ENCODE results near the gene PDE4D.

Gene PDE4D

DNA sequence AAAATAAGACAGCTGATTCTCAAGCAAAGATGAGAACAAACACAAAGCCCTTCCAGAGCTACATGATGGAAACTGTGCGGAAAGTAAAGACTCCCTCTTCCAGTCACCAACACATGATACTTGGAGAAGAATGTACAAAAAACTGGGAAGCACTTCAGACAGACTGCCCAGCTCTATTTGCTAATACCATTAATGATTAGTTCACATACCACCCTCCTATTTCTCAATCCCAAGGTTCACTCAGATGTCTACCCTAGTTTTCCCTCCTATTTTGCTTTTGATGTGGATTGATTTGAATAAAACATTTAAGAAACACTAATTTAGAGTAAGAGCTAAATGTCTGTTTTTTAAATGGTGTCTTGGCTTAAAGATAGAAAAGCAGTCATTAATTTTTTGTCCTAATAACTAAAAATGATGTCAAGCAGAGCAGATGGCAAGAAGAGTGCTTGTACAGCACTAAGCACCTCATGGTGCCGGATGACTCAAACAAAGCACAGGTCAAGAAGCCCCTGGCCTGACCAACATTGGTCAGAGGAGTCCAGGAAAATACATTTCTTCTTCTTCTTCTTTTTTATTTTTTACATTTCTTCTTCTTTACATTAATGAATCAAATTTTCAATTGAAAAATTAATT lies 639.4 kb downstream of the PDE4D start:
- no peak overlapping the region for H3K4me3 ChIP-seq (ENCODE audit: low read length)
- H3K9me2 ChIP-seq (replicated peaks; ENCODE audit: insufficient read depth, low read length): no peaks in the 10 kb centered on the region
- H4K20me1 ChIP-seq (ENCODE audit: insufficient read depth, low read length): no peaks in the 10 kb centered on the region
- H3K79me2 ChIP-seq (ENCODE audit: low read length): no peaks in the 10 kb centered on the region
- H3K4me1 ChIP-seq (ENCODE audit: low read length): no peaks in the 10 kb centered on the region
- H3K9me3 ChIP-seq (replicated peaks; ENCODE audit: insufficient read depth, low read length): no peaks in the 10 kb centered on the region
- H3K27ac ChIP-seq (ENCODE audit: low read length): no peak overlapping the region
- DNase-seq: no peak
- no peaks in the 10 kb centered on the region for H3F3A ChIP-seq (ENCODE audit: insufficient read depth, low read length)
- no peak overlapping the region for H3K4me2 ChIP-seq (ENCODE audit: low read depth, low read length)
- TF ChIP-seq EZH2 (optimal IDR thresholded peaks at IDR 0.05; ENCODE audit: low read depth, low read length): no peak
- no peaks in the 10 kb centered on the region for H3K36me3 ChIP-seq (replicated peaks; ENCODE audit: insufficient read depth, low read length)
- no peak overlapping the region for H2AFZ ChIP-seq (ENCODE audit: low read length)
- no peaks in the 10 kb centered on the region for H3K27me3 ChIP-seq (replicated peaks; ENCODE audit: insufficient read depth, low read length)
- no peak overlapping the region for H3K9ac ChIP-seq (ENCODE audit: low read length)

DNA sequence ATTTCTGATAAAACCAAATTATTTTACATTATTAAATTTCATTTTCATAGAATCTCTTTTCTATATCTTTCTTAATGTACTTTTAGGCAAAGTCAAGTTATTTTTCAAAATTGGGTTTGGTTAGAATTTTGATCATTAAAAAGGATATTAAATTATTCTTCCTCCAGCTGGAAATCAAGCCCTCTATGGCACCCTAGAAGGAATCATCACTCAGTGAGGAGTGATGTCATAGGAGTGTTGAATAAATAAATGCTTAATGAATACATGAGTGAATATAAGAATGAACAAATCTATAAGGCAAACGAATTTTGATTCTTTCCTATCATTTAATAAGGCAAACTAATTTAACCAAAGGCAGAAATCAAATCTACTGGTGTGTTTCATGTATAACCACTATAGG lies 639.9 kb downstream of the PDE4D start:
- H3K36me3 ChIP-seq (replicated peaks; ENCODE audit: insufficient read depth, low read length): no peaks in the 10 kb centered on the region
- H3K9ac ChIP-seq (ENCODE audit: low read length): no peak overlapping the region
- H3K4me3 ChIP-seq (ENCODE audit: low read length): no peak overlapping the region
- no peaks in the 10 kb centered on the region for H4K20me1 ChIP-seq (ENCODE audit: insufficient read depth, low read length)
- H3F3A ChIP-seq (ENCODE audit: insufficient read depth, low read length): no peaks in the 10 kb centered on the region
- H3K9me3 ChIP-seq (replicated peaks; ENCODE audit: insufficient read depth, low read length): no peaks in the 10 kb centered on the region
- H3K79me2 ChIP-seq (ENCODE audit: low read length): no peaks in the 10 kb centered on the region
- no peak for TF ChIP-seq EZH2phosphoT487 (IDR thresholded peaks at IDR 0.05; ENCODE audit: low read length)
- TF ChIP-seq EZH2 (optimal IDR thresholded peaks at IDR 0.05; ENCODE audit: low read depth, low read length): no peak
- TF ChIP-seq, protein P1, sequence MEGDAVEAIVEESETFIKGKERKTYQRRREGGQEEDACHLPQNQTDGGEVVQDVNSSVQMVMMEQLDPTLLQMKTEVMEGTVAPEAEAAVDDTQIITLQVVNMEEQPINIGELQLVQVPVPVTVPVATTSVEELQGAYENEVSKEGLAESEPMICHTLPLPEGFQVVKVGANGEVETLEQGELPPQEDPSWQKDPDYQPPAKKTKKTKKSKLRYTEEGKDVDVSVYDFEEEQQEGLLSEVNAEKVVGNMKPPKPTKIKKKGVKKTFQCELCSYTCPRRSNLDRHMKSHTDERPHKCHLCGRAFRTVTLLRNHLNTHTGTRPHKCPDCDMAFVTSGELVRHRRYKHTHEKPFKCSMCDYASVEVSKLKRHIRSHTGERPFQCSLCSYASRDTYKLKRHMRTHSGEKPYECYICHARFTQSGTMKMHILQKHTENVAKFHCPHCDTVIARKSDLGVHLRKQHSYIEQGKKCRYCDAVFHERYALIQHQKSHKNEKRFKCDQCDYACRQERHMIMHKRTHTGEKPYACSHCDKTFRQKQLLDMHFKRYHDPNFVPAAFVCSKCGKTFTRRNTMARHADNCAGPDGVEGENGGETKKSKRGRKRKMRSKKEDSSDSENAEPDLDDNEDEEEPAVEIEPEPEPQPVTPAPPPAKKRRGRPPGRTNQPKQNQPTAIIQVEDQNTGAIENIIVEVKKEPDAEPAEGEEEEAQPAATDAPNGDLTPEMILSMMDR (IDR thresholded peaks at IDR 0.05; ENCODE audit: low read length): no peak
- no peak overlapping the region for H3K27ac ChIP-seq (ENCODE audit: low read length)
- no peak overlapping the region for H2AFZ ChIP-seq (ENCODE audit: low read length)
- H3K4me2 ChIP-seq (ENCODE audit: low read depth, low read length): no peak overlapping the region
- H3K27me3 ChIP-seq (replicated peaks; ENCODE audit: insufficient read depth, low read length): no peaks in the 10 kb centered on the region
- no peaks in the 10 kb centered on the region for H3K9me2 ChIP-seq (replicated peaks; ENCODE audit: insufficient read depth, low read length)
- no peaks in the 10 kb centered on the region for H3K4me1 ChIP-seq (ENCODE audit: low read length)
- no peak for DNase-seq

DNA sequence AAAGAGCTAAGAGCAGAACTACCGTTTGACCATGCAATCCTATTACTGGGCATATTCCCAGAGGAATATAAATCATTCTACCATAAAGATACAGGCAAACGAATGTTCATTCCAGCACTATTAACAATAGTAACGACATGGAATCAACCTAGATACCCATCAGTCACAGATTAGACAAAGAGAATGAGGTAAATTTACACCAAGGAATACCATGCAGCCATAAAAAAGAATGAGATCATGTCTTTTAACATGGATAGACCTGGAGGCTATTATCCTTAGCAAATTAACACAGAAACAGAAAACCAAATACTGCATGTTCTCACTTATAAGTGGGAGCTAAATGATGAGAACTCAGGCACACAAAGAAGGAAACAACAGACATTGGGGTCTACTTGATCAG lies 641.9 kb downstream of the PDE4D start:
- Histone ChIP-seq H3K4me1 (ENCODE audit: low read length) (no peaks in the 10 kb centered on the region), H3F3A (ENCODE audit: insufficient read depth, low read length) (no peaks in the 10 kb centered on the region), H3K79me2 (ENCODE audit: low read length) (no peaks in the 10 kb centered on the region), H3K9ac (ENCODE audit: low read length) (no peak overlapping the region), H3K27ac (ENCODE audit: low read length) (no peak overlapping the region), H3K9me3 (replicated peaks; ENCODE audit: insufficient read depth, low read length) (no peaks in the 10 kb centered on the region), H3K36me3 (replicated peaks; ENCODE audit: insufficient read depth, low read length) (no peaks in the 10 kb centered on the region), H2AFZ (ENCODE audit: low read length) (no peak overlapping the region), H4K20me1 (ENCODE audit: insufficient read depth, low read length) (no peaks in the 10 kb centered on the region), H3K27me3 (replicated peaks; ENCODE audit: insufficient read depth, low read length) (no peaks in the 10 kb centered on the region), H3K4me3 (ENCODE audit: low read length) (no peak overlapping the region), H3K9me2 (replicated peaks; ENCODE audit: insufficient read depth, low read length) (no peaks in the 10 kb centered on the region), H3K4me2 (ENCODE audit: low read depth, low read length) (no peak overlapping the region)
- TF ChIP-seq EZH2 (optimal IDR thresholded peaks at IDR 0.05; ENCODE audit: low read depth, low read length): no peak
- TF ChIP-seq, protein P1 (IDR thresholded peaks at IDR 0.05; ENCODE audit: low read length): no peak
- DNase-seq: no peak

DNA sequence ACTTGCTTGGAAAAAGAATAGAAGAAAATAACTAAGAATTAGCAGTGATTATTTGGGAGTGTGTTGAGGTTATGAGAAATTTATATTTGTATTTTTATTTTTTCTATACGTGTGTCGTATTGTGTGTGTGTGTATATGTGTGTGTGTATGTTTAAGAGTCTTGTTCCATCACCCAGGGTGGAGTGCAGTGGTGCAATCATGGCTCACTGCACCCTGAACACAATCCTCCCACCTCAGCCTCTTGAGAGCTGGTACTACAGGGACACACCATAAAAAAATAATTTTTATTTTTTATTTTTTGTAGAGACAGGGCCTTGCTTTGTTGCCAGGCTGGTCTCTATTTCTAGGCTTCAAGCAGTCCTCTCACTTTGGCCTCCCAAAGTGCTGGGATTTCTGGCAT lies 643.8 kb downstream of the PDE4D start:
- Histone ChIP-seq H3K36me3 (replicated peaks; ENCODE audit: insufficient read depth, low read length) (no peaks in the 10 kb centered on the region), H3K9me2 (replicated peaks; ENCODE audit: insufficient read depth, low read length) (no peaks in the 10 kb centered on the region), H2AFZ (ENCODE audit: low read length) (no peak overlapping the region), H3K27me3 (replicated peaks; ENCODE audit: insufficient read depth, low read length) (no peaks in the 10 kb centered on the region), H3K9ac (ENCODE audit: low read length) (no peak overlapping the region), H4K20me1 (ENCODE audit: insufficient read depth, low read length) (no peaks in the 10 kb centered on the region), H3K4me1 (ENCODE audit: low read length) (no peaks in the 10 kb centered on the region), H3K79me2 (ENCODE audit: low read length) (no peaks in the 10 kb centered on the region), H3F3A (ENCODE audit: insufficient read depth, low read length) (no peaks in the 10 kb centered on the region), H3K9me3 (replicated peaks; ENCODE audit: insufficient read depth, low read length) (no peaks in the 10 kb centered on the region), H3K4me2 (ENCODE audit: low read depth, low read length) (no peak overlapping the region), H3K27ac (ENCODE audit: low read length) (no peak overlapping the region), H3K4me3 (ENCODE audit: low read length) (no peak overlapping the region)
- TF ChIP-seq EZH2phosphoT487 (IDR thresholded peaks at IDR 0.05; ENCODE audit: low read length): no peak
- TF ChIP-seq, protein P1 (IDR thresholded peaks at IDR 0.05; ENCODE audit: low read length): no peak
- no peak for TF ChIP-seq EZH2 (optimal IDR thresholded peaks at IDR 0.05; ENCODE audit: low read depth, low read length)
- no peak for DNase-seq

Measured in MM.1S (cell line).